Activated CD8-positive, alpha-beta T cell treated with anti-CD3 and anti-CD28 coated beads, Interleukin-2, amount 10 ng/mL, durations not matched to agents 7 days and 5 days (primary cell): ENCODE results near the gene BMAL2. TPM values are rescaled to one million over a fixed set of nuclear protein-coding genes. Genes with fewer than 3 reads are reported as not detected.

Source experiments
- ATAC-seq: fragments of 150-1000 bp; cut with Tn5 transposase; one replicate; pipeline ENCODE4 v1.10.0; 2021; ENCODE audit warnings: moderate library complexity
- CTCF ChIA-PET: fragments of 350-600 bp; sonication (Branson Sonifier 250); formaldehyde crosslinking; loops from one replicate; lab custom pipeline; 2021; ENCODE audit warnings: antibody characterized with exemption; lab: Charles Lee
- POLR2A ChIA-PET: fragments of 350-600 bp; sonication (Branson Sonifier 250); formaldehyde crosslinking; loops from one replicate; lab custom pipeline; 2021; ENCODE audit warnings: antibody characterized with exemption; lab: Charles Lee
- DNase-seq: peaks from one replicate; pipeline ENCODE4 v3.0.0-alpha.2; 2020
- H3K27ac Mint-ChIP-seq: one replicate; pipeline ENCODE4 v1.8.0; 2021; ENCODE audit warnings: mild to moderate bottlenecking, mixed read lengths
- H3K27me3 Mint-ChIP-seq: one replicate; pipeline ENCODE4 v1.8.0; 2021; ENCODE audit warnings: low read depth, mixed read lengths
- H3K36me3 Mint-ChIP-seq: one replicate; pipeline ENCODE4 v1.8.0; 2021; ENCODE audit warnings: low read depth, mixed read lengths
- H3K4me1 Mint-ChIP-seq: one replicate; pipeline ENCODE4 v1.8.0; 2021; ENCODE audit warnings: low read depth, mixed read lengths
- H3K4me3 Mint-ChIP-seq: one replicate; pipeline ENCODE4 v1.8.0; 2021; ENCODE audit warnings: mild to moderate bottlenecking, mixed read lengths
- H3K9me3 Mint-ChIP-seq: one replicate; pipeline ENCODE4 v1.8.0; 2022; ENCODE audit warnings: mixed read lengths; ENCODE audit not compliant: insufficient read depth
- total RNA-seq, 2 experiments: library from RNA; stranded (reverse); gene quantifications; one replicate each; pipeline ENCODE4 v1.2.3, GENCODE V29; 2021

The BMAL2 gene
- total RNA-seq, 2 experiments from 2014 or later: 17.9 to 18.3 TPM

GRCh38 chr12:27359578-27360340, 27.1 kb downstream of the BMAL2 start:
- Mint-ChIP-seq H3K27me3 (peaks cover 30% of the 10 kb centered on the region), H3K36me3 (no peaks in the 10 kb centered on the region), H3K27ac (no peak overlapping the region), H3K9me3 (no peaks in the 10 kb centered on the region), H3K4me1 (no peaks in the 10 kb centered on the region), H3K4me3 (no peak overlapping the region)
- DNase-seq (no peak), ATAC-seq (no peak)
- POLR2A ChIA-PET: no interaction called here
- CTCF ChIA-PET: no interaction called here

DNA sequence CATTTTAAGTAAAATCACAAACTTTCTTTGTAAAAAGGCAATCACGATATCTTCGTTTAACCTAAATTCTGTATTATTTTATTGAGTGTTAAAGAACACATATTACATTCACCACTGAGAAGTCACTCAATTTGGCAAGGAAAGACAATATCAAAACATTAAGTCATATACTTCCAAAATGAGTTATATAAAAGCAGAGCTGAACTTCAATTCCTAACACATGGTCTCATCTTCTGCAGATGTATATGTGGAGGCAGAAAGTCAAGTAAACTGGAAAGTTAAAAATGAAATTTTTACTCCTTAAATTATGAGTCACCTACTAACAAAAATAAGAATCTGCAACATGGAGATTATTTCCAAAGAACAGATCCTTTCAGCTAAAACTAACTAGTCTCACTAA, 28.7 kb downstream of the BMAL2 start:
- H3K36me3 Mint-ChIP-seq: no peaks in the 10 kb centered on the region
- H3K9me3 Mint-ChIP-seq: no peaks in the 10 kb centered on the region
- H3K27ac Mint-ChIP-seq: no peak overlapping the region
- DNase-seq (no peak), ATAC-seq (no peak)
- H3K27me3 Mint-ChIP-seq: peaks cover 25% of the 10 kb centered on the region
- ChIA-PET CTCF (no interaction called here), POLR2A (interaction anchor here (0.7 kb wide), 1 partner anchor 219 kb away, joined by 3 read pairs; no protein-coding TSS in a partner anchor)
- H3K4me1 Mint-ChIP-seq: no peaks in the 10 kb centered on the region
- H3K4me3 Mint-ChIP-seq: no peak overlapping the region

- Mint-ChIP-seq H3K27ac (no peak overlapping the region), H3K4me1 (no peaks in the 10 kb centered on the region), H3K9me3 (no peaks in the 10 kb centered on the region), H3K27me3 (peaks cover 17% of the 10 kb centered on the region), H3K36me3 (peaks cover 19% of the 10 kb centered on the region), H3K4me3 (no peak overlapping the region)
- CTCF ChIA-PET: interaction anchor here (2.8 kb wide), 1 partner anchor 18 kb away, joined by 10 read pairs; no protein-coding TSS in a partner anchor
- DNase-seq: no peak
- POLR2A ChIA-PET: no interaction called here
- ATAC-seq: no peak
Measured at GRCh38 chr12:27366621-27367020, 34.0 kb downstream of the BMAL2 start.

DNA sequence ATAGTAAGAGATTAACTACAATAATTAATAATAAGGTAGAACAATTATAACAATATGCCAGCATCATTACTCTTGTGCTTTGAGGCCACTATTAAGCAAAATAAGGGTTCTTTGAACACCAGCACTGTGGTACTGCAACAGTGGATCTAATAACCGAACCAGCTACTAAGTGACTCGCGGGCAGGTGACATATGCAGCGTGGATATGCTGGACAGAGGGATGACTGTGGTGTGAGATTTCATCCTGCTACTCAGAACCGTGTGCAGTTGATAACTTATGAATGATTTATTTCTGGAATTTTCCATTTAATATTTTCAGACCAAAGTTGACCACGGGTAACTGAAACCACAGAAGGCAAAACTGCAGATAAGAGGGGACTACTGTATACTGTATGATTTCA, 34.4 kb downstream of the BMAL2 start:
- POLR2A ChIA-PET: no interaction called here
- ATAC-seq (no peak), DNase-seq (no peak)
- no peaks in the 10 kb centered on the region for H3K4me1 Mint-ChIP-seq
- peaks cover 12% of the 10 kb centered on the region for H3K27me3 Mint-ChIP-seq
- no peak overlapping the region for H3K4me3 Mint-ChIP-seq
- H3K36me3 Mint-ChIP-seq: peaks cover 21% of the 10 kb centered on the region
- CTCF ChIA-PET: interaction anchor here (2.8 kb wide), 1 partner anchor 18 kb away, joined by 10 read pairs; no protein-coding TSS in a partner anchor
- H3K27ac Mint-ChIP-seq: no peak overlapping the region
- no peaks in the 10 kb centered on the region for H3K9me3 Mint-ChIP-seq

GRCh38 chr12:27382171-27382795, 49.6 kb downstream of the BMAL2 start:
- Mint-ChIP-seq H3K9me3 (no peaks in the 10 kb centered on the region), H3K27me3 (no peaks in the 10 kb centered on the region), H3K27ac (no peak overlapping the region), H3K4me1 (no peaks in the 10 kb centered on the region), H3K36me3 (no peaks in the 10 kb centered on the region), H3K4me3 (no peak overlapping the region)
- ChIA-PET POLR2A (no interaction called here), CTCF (interaction anchor here (1.0 kb wide), 1 partner anchor 270 kb away, joined by 3 read pairs; no protein-coding TSS in a partner anchor)
- DNase-seq (no peak), ATAC-seq (no peak)

Other genes with a start within 250 kb of the BMAL2 start
- 10 to 100 TPM; 18.1 to 19.3 TPM for gene STK38L, start 88.5 kb upstream of the BMAL2 start, total RNA-seq
- under 1 TPM in 1 of 2 experiments, not detected in 1; 0.61 TPM for gene SMCO2, start 113.9 kb downstream of the BMAL2 start, total RNA-seq
- 10 to 100 TPM; 17.5 TPM for gene PPFIBP1, start 191.4 kb downstream of the BMAL2 start, total RNA-seq